H1 (cell line): ENCODE measurements around the gene REG4. TPM values are rescaled to one million over a fixed set of nuclear protein-coding genes. Genes with fewer than 3 reads are reported as not detected.

Source experiments
- CTCF ChIA-PET: fragments of 300-600 bp; sonication (Branson Sonifier 250); formaldehyde crosslinking; loops from one replicate; lab custom pipeline; 2021; ENCODE audit not compliant: partially characterized antibody; lab: Charles Lee
- POLR2A ChIA-PET: fragments of 300-600 bp; sonication (Branson Sonifier 250); formaldehyde crosslinking; loops from one replicate; lab custom pipeline; 2021; ENCODE audit warnings: inconsistent platforms; ENCODE audit not compliant: partially characterized antibody; lab: Charles Lee
- DNase-seq, 2 experiments: peaks; one replicate each; pipeline versions ENCODE4 v3.0.0 to v3.0.0-alpha.2; 2010 to 2022; ENCODE audit warnings: low spot score in 2 of 2, low read depth in 1 of 2, mixed read lengths in 1 of 2
- FAIRE-seq: peaks from 2 replicates; lab custom pipeline; 2011; peaks lifted over from hg19 to GRCh38; lab: Jason Lieb, UNC
- H2AFZ ChIP-seq: 2 replicates; pipeline ENCODE4 v1.8.1; 2012; ENCODE audit warnings: low read length, inconsistent platforms
- H2AK5ac ChIP-seq: 2 replicates; pipeline ENCODE4 v1.6.1; 2013; ENCODE audit warnings: low read depth, low read length
- H2BK120ac ChIP-seq: replicated peaks from 2 replicates; pipeline ENCODE3; 2013; ENCODE audit warnings: low read depth, low read length, inconsistent platforms
- H2BK12ac ChIP-seq: 2 replicates; pipeline ENCODE4 v1.6.1; 2013; ENCODE audit warnings: low read depth, low read length
- H2BK15ac ChIP-seq: 2 replicates; pipeline ENCODE4 v1.6.1; 2013; ENCODE audit warnings: low read length
- H2BK20ac ChIP-seq: 2 replicates; pipeline ENCODE4 v1.6.1; 2013; ENCODE audit warnings: low read length
- H2BK5ac ChIP-seq: 2 replicates; pipeline ENCODE4 v1.6.1; 2013; ENCODE audit warnings: low read depth, low read length
- H3K14ac ChIP-seq: 2 replicates; pipeline ENCODE4 v1.6.1; 2013; ENCODE audit warnings: inconsistent platforms; ENCODE audit not compliant: insufficient read length
- H3K18ac ChIP-seq: 2 replicates; pipeline ENCODE4 v1.6.1; 2013; ENCODE audit warnings: low read length; ENCODE audit errors: extremely low read depth
- H3K23ac ChIP-seq: 2 replicates; pipeline ENCODE4 v1.6.1; 2013; ENCODE audit warnings: inconsistent platforms; ENCODE audit not compliant: insufficient read length
- H3K23me2 ChIP-seq: 2 replicates; pipeline ENCODE4 v1.6.1; 2013; ENCODE audit warnings: low read depth, low read length
- H3K27ac ChIP-seq: 2 replicates; pipeline ENCODE4 v1.6.1; 2011; ENCODE audit warnings: low read depth, low read length, inconsistent platforms
- H3K27me3 ChIP-seq, 4 experiments: replicated peaks in 1 of 4; 1 replicate in 1 of 4; 2 replicates in 3 of 4; pipeline versions ENCODE4 v1.6.1 to v1.8.1; 2011 to 2013; ENCODE audit warnings: low read length in 3 of 4, mild to moderate bottlenecking in 3 of 4, inconsistent platforms in 2 of 4, mixed read lengths in 2 of 4, moderate library complexity in 1 of 4; ENCODE audit not compliant: control insufficient read depth in 3 of 4, insufficient read depth in 3 of 4; ENCODE audit errors: extremely low read depth in 1 of 4
- H3K36me3 ChIP-seq, 4 experiments: 2 replicates each; pipeline versions ENCODE4 v1.6.1 to v1.8.1; 2011 to 2013; ENCODE audit warnings: mild to moderate bottlenecking in 4 of 4, low read length in 3 of 4, moderate library complexity in 2 of 4, control low read depth in 1 of 4, inconsistent platforms in 1 of 4; ENCODE audit not compliant: insufficient read depth in 4 of 4, control insufficient read depth in 2 of 4
- H3K4ac ChIP-seq: replicated peaks from 2 replicates; pipeline ENCODE3; 2013; ENCODE audit warnings: low read length, low read depth, mixed read lengths, inconsistent platforms; ENCODE audit not compliant: insufficient read length
- H3K4me1 ChIP-seq, 4 experiments: replicated peaks in 1 of 4; 1 replicate in 1 of 4; 2 replicates in 3 of 4; pipeline versions ENCODE4 v1.6.1 to v1.8.1; 2011 to 2013; ENCODE audit warnings: low read length in 3 of 4, inconsistent platforms in 2 of 4, mixed read lengths in 1 of 4; ENCODE audit not compliant: insufficient read depth in 4 of 4, control insufficient read depth in 3 of 4
- H3K4me2 ChIP-seq, 2 experiments: 2 replicates each; pipeline versions ENCODE4 v1.6.1 to v1.8.1; 2011 to 2013; ENCODE audit warnings: low read depth in 2 of 2, low read length in 2 of 2, control low read depth in 1 of 2, inconsistent platforms in 1 of 2, mild to moderate bottlenecking in 1 of 2; ENCODE audit not compliant: insufficient read depth in 1 of 2
- H3K4me3 ChIP-seq, 4 experiments: fragments of 200-600, 300-600 bp in 1 of 4; sonication (generic), shearing (Covaris generic), sonication (Bioruptor Twin) in 1 of 4; 2 replicates each; pipeline versions ENCODE4 v1.5.1 to v1.8.1; 2011 to 2016; ENCODE audit warnings: low read length in 4 of 4, low read depth in 3 of 4, control low read depth in 2 of 4, inconsistent platforms in 2 of 4, mild to moderate bottlenecking in 2 of 4, mixed read lengths in 1 of 4, moderate library complexity in 1 of 4; ENCODE audit not compliant: insufficient read depth in 2 of 4; ENCODE audit errors: extremely low read depth in 1 of 4
- H3K56ac ChIP-seq: replicated peaks from 2 replicates; pipeline ENCODE3; 2013; ENCODE audit warnings: low read depth, mild to moderate bottlenecking, mixed read lengths, low read length, inconsistent platforms; ENCODE audit not compliant: insufficient read length
- H3K79me1 ChIP-seq: 2 replicates; pipeline ENCODE4 v1.6.1; 2013; ENCODE audit warnings: low read depth, low read length, control low read depth
- H3K79me2 ChIP-seq, 2 experiments: 2 replicates each; pipeline versions ENCODE4 v1.6.1 to v1.8.1; 2012 to 2013; ENCODE audit warnings: low read length in 2 of 2, mild to moderate bottlenecking in 2 of 2, inconsistent platforms in 1 of 2; ENCODE audit not compliant: insufficient read depth in 2 of 2, control insufficient read depth in 1 of 2
- H3K9ac ChIP-seq, 4 experiments: replicated peaks in 1 of 4; 1 replicate in 1 of 4; 2 replicates in 3 of 4; pipeline versions ENCODE4 v1.6.1 to v1.8.1; 2011 to 2013; ENCODE audit warnings: low read depth in 3 of 4, low read length in 3 of 4, control low read depth in 2 of 4, mild to moderate bottlenecking in 2 of 4, moderate library complexity in 2 of 4, inconsistent platforms in 1 of 4; ENCODE audit errors: extremely low read depth in 1 of 4
- H3K9me3 ChIP-seq, 2 experiments: 2 replicates each; pipeline versions ENCODE4 v1.6.1 to v1.8.1; 2012 to 2013; ENCODE audit warnings: mild to moderate bottlenecking in 2 of 2, moderate library complexity in 2 of 2, control low read depth in 1 of 2, inconsistent platforms in 1 of 2, low read depth in 1 of 2, low read length in 1 of 2, mixed read lengths in 1 of 2; ENCODE audit not compliant: insufficient read depth in 2 of 2
- H4K20me1 ChIP-seq, 2 experiments: replicated peaks in 1 of 2; 2 replicates each; pipeline versions ENCODE3 to v1.8.1; 2011 to 2013; ENCODE audit warnings: inconsistent platforms in 2 of 2, low read length in 2 of 2, mild to moderate bottlenecking in 1 of 2; ENCODE audit not compliant: insufficient read depth in 2 of 2, control insufficient read depth in 1 of 2
- H4K5ac ChIP-seq: 2 replicates; pipeline ENCODE4 v1.6.1; 2013; ENCODE audit warnings: low read length, low read depth, mixed read lengths, inconsistent platforms; ENCODE audit not compliant: insufficient read length
- H4K8ac ChIP-seq: 2 replicates; pipeline ENCODE4 v1.8.0; 2013; ENCODE audit warnings: mild to moderate bottlenecking, moderate library complexity, low read length, inconsistent platforms; ENCODE audit not compliant: insufficient read depth; ENCODE audit errors: extremely low read depth
- H4K91ac ChIP-seq: replicated peaks from 2 replicates; pipeline ENCODE3; 2013; ENCODE audit warnings: low read length, mixed read lengths, inconsistent platforms; ENCODE audit not compliant: insufficient read length
- ASH2L ChIP-seq: fragments of 200-600, 300-600 bp; sonication (generic); IDR thresholded peaks from one replicate; pipeline ENCODE4 v1.7.1; 2017; ENCODE audit warnings: low read length
- CEBPB ChIP-seq: IDR thresholded peaks from 2 replicates; pipeline ENCODE4 v1.6.1; 2012; ENCODE audit warnings: low read depth, low read length
- EP300 ChIP-seq, 2 experiments: IDR thresholded peaks; 1 replicate in 1 of 2; 2 replicates in 1 of 2; pipeline ENCODE4 v1.6.1; 2011 to 2012; ENCODE audit warnings: low read depth in 2 of 2, low read length in 2 of 2, mild to moderate bottlenecking in 2 of 2, borderline replicate concordance in 1 of 2, inconsistent platforms in 1 of 2, moderate library complexity in 1 of 2
- FOSL1 ChIP-seq: IDR thresholded peaks from 2 replicates; pipeline ENCODE4 v1.6.1; 2011; ENCODE audit warnings: mild to moderate bottlenecking, low read depth, low read length, moderate library complexity; ENCODE audit not compliant: insufficient read depth
- NANOG ChIP-seq: IDR thresholded peaks from 2 replicates; pipeline ENCODE4 v1.6.1; 2011; ENCODE audit warnings: low read length, low read depth, mild to moderate bottlenecking, inconsistent platforms; ENCODE audit not compliant: insufficient read depth, poor library complexity, severe bottlenecking
- POLR2AphosphoS5 ChIP-seq: IDR thresholded peaks from 2 replicates; pipeline ENCODE4 v1.6.1; 2011; ENCODE audit warnings: low read depth, low read length
- POU5F1 ChIP-seq: IDR thresholded peaks from 2 replicates; pipeline ENCODE4 v1.6.1; 2011; ENCODE audit warnings: low read depth, mild to moderate bottlenecking, low read length, moderate library complexity
- RAD21 ChIP-seq, 2 experiments: IDR thresholded peaks in 1 of 2; conservative IDR thresholded peaks in 1 of 2; 2 replicates each; pipeline ENCODE4 v1.6.1; 2011; ENCODE audit warnings: low read depth in 2 of 2, low read length in 2 of 2, improper control_type of control experiment in 1 of 2, inconsistent platforms in 1 of 2, mild to moderate bottlenecking in 1 of 2, moderate library complexity in 1 of 2
- SP4 ChIP-seq: IDR thresholded peaks from 2 replicates; pipeline ENCODE4 v1.6.1; 2012; ENCODE audit warnings: low read length, inconsistent platforms
- TAF1 ChIP-seq: IDR thresholded peaks from 2 replicates; pipeline ENCODE4 v1.6.1; 2011; ENCODE audit warnings: mild to moderate bottlenecking, low read depth, low read length
- TAF7 ChIP-seq: optimal IDR thresholded peaks from 2 replicates; pipeline ENCODE3; 2011; ENCODE audit warnings: low read depth, mild to moderate bottlenecking, inconsistent platforms, low read length, moderate library complexity, borderline replicate concordance
- WGBS, 2 experiments: shearing (Covaris generic) in 1 of 2; methylation state at CpG; one replicate each; pipeline versions ENCODE4 v1.1.6 to v1.1.7; 2013 to 2015; ENCODE audit warnings: low lambda C conversion rate in 2 of 2, mixed read lengths in 2 of 2, inconsistent platforms in 1 of 2, low coverage in 1 of 2, missing lambda C conversion rate in 1 of 2; ENCODE audit not compliant: insufficient replicate concordance in 2 of 2, insufficient coverage in 1 of 2, insufficient read length in 1 of 2; ENCODE audit errors: extremely low coverage in 1 of 2, missing lambda C conversion rate in 1 of 2; 5-methylcytosine and 5-hydroxymethylcytosine counted together
- polyA plus RNA-seq, 7 experiments: library from polyadenylated mRNA; depleted of rRNA in 3 of 7; stranded (reverse) in 5 of 7; unstranded in 2 of 7; fragments of >200 nt in 5 of 7; fragments of 200-250 nt in 2 of 7; gene quantifications; 1 replicate in 5 of 7; 2 replicates in 1 of 7; 4 replicates in 1 of 7; pipeline versions ENCODE4 v1.2.1 to v1.2.3, GENCODE V29; 2011 to 2013; ENCODE audit warnings: missing spikeins in 2 of 7, mixed read lengths in 2 of 7
- total RNA-seq: library from RNA; stranded (reverse); fragmentation: NEBNext Ultra II Directional; extraction: Animal tissue kit (Norgen Biotek cat#: 25700); gene quantifications from 2 replicates; pipeline ENCODE4 v1.2.1, GENCODE V29; 2021
- TF ChIP-seq, protein P1 (sequence below), 3 experiments: IDR thresholded peaks; 1 replicate in 2 of 3; 2 replicates in 1 of 3; pipeline versions ENCODE4 v1.5.1 to v1.6.1; 2011; ENCODE audit warnings: low read length in 3 of 3, mild to moderate bottlenecking in 3 of 3, inconsistent platforms in 2 of 3, low read depth in 1 of 3, moderate library complexity in 1 of 3; ENCODE audit not compliant: insufficient read depth in 1 of 3; ENCODE audit errors: control extremely low read depth in 1 of 3

The REG4 gene
- total and polyA plus RNA-seq, 2 of the 8 experiments (the other 6 are each of a cell fraction or from before 2014, with no cell fraction given), result not detected

DNA sequence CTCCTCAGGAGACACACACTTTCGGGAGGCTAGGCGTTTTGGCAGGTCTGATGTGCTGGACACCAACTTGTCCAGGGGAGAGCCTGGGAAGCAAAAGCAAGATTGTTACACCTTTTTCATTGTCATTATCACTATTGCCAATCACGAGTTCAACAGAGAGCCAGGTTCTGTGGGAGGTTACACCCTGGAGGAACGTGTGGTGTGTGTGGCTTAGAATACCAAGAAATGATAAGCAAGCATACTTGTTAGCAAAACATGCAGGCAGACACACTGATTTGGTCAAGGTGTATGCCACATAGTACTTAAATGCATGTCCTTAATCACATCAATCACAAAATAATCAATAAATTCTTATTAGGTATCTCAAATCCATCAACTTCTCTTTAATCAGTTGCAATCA is 58.7 kb downstream of the REG4 start:
- Histone ChIP-seq H2BK12ac (no peak overlapping the region), H4K5ac (no peak overlapping the region), H3K4ac (no peak overlapping the region), H3K4me3 (no peak overlapping the region), H4K8ac (no peak overlapping the region), H2BK20ac (no peak overlapping the region), H3K18ac (no peak overlapping the region), H2AFZ (no peak overlapping the region), H3K79me1 (no peaks in the 10 kb centered on the region), H3K23ac (no peak overlapping the region), H3K27ac (no peak overlapping the region), H2AK5ac (no peak overlapping the region), H3K14ac (no peak overlapping the region), H3K79me2 (no peaks in the 10 kb centered on the region), H3K36me3 (no peaks in the 10 kb centered on the region), H2BK120ac (no peak overlapping the region), H4K91ac (no peak overlapping the region), H3K4me2 (no peak overlapping the region), H3K9ac (no peak overlapping the region), H3K23me2 (no peaks in the 10 kb centered on the region), H3K27me3 (no peaks in the 10 kb centered on the region), H2BK15ac (no peak overlapping the region), H4K20me1 (no peaks in the 10 kb centered on the region), H3K56ac (no peak overlapping the region), H3K4me1 (no peaks in the 10 kb centered on the region), H2BK5ac (no peak overlapping the region), H3K9me3 (no peaks in the 10 kb centered on the region)
- whole genome bisulfite sequencing, 2 experiments, result 86% methylated on average over 4 of the region's 4 CpGs; no CpG with 5 or more reads in 1 of the 2 experiments
- ChIA-PET POLR2A (interaction anchor here (1.6 kb wide), 1 partner anchor 40 kb away, joined by 3 read pairs; no protein-coding TSS in a partner anchor), CTCF (interaction anchor here (0.9 to 1.6 kb wide), 4 partner anchors 9 to 138 kb away, joined by 3 to 5 read pairs (median 4); no protein-coding TSS in a partner anchor)
- FAIRE-seq (no peak), DNase-seq (no peak)
- TF ChIP-seq CEBPB (no peak), SP4 (no peak), TAF7 (no peak), ASH2L (no peak), NANOG (no peak), FOSL1 (no peak), TAF1 (no peak), POLR2AphosphoS5 (no peak), RAD21 (IDR thresholded peaks at IDR 0.05 in 1 of 2, conservative IDR thresholded peaks at IDR 0.05 in 1 of 2; ENCODE audit: low read depth in 2 of 2, low read length in 2 of 2) (no peak), POU5F1 (no peak), EP300 (IDR thresholded peaks at IDR 0.05; ENCODE audit: borderline replicate concordance in 1 of 2, low read depth in 2 of 2, low read length in 2 of 2) (no peak)
- TF ChIP-seq, protein P1, sequence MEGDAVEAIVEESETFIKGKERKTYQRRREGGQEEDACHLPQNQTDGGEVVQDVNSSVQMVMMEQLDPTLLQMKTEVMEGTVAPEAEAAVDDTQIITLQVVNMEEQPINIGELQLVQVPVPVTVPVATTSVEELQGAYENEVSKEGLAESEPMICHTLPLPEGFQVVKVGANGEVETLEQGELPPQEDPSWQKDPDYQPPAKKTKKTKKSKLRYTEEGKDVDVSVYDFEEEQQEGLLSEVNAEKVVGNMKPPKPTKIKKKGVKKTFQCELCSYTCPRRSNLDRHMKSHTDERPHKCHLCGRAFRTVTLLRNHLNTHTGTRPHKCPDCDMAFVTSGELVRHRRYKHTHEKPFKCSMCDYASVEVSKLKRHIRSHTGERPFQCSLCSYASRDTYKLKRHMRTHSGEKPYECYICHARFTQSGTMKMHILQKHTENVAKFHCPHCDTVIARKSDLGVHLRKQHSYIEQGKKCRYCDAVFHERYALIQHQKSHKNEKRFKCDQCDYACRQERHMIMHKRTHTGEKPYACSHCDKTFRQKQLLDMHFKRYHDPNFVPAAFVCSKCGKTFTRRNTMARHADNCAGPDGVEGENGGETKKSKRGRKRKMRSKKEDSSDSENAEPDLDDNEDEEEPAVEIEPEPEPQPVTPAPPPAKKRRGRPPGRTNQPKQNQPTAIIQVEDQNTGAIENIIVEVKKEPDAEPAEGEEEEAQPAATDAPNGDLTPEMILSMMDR (IDR thresholded peaks at IDR 0.05; ENCODE audit: control extremely low read depth in 1 of 3, insufficient read depth in 1 of 3, low read depth in 1 of 3, low read length in 3 of 3), result no peak
